AG09319 (cell line): Measurements from ENCODE around the gene BRD3OS.

Experiments used
- DNase-seq: peaks from one replicate; pipeline ENCODE4 v3.0.0-alpha.2; 2010; ENCODE audit warnings: low read depth; ENCODE audit errors: extremely low read depth
- TF ChIP-seq, protein P1 (sequence below): IDR thresholded peaks from 2 replicates; pipeline ENCODE4 v1.5.1; 2011; ENCODE audit warnings: low read depth, mild to moderate bottlenecking, inconsistent platforms, low read length, moderate library complexity

Gene BRD3OS

DNA sequence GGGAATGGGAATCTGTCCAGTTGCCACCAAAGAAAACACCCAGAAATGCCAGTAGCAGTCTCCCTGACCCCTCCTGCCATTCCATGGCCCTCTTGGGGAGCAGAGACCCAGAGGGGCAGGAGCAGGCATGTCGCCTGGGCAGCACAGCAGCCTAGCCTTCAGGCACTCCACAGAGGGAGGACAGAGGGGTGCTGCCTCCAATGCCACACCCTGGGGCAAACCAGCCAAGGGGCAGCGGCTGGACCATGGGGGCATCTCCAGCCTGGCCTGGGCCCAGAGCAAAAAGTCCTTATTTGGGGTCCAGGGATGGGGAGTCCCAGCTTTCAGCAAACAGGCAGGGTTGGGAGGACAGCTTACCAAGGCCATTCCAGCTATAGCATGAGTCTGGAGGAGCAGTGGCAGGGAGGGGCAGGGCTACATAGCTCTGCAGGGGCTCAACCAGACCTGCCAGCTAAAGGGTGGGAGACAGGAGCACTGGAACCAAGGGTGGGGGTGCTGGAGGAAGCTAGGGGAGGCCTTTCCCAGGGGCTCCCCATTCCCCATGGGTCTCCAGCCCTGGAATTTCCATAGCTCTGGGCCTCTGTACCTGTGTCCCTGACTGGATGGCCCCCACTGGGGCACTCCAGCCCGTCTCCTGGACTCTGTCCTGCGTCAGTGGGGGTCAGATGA lies 35.9 kb downstream of the BRD3OS start:
- DNase-seq = no peak
- TF ChIP-seq, protein P1, sequence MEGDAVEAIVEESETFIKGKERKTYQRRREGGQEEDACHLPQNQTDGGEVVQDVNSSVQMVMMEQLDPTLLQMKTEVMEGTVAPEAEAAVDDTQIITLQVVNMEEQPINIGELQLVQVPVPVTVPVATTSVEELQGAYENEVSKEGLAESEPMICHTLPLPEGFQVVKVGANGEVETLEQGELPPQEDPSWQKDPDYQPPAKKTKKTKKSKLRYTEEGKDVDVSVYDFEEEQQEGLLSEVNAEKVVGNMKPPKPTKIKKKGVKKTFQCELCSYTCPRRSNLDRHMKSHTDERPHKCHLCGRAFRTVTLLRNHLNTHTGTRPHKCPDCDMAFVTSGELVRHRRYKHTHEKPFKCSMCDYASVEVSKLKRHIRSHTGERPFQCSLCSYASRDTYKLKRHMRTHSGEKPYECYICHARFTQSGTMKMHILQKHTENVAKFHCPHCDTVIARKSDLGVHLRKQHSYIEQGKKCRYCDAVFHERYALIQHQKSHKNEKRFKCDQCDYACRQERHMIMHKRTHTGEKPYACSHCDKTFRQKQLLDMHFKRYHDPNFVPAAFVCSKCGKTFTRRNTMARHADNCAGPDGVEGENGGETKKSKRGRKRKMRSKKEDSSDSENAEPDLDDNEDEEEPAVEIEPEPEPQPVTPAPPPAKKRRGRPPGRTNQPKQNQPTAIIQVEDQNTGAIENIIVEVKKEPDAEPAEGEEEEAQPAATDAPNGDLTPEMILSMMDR = no peak

DNA sequence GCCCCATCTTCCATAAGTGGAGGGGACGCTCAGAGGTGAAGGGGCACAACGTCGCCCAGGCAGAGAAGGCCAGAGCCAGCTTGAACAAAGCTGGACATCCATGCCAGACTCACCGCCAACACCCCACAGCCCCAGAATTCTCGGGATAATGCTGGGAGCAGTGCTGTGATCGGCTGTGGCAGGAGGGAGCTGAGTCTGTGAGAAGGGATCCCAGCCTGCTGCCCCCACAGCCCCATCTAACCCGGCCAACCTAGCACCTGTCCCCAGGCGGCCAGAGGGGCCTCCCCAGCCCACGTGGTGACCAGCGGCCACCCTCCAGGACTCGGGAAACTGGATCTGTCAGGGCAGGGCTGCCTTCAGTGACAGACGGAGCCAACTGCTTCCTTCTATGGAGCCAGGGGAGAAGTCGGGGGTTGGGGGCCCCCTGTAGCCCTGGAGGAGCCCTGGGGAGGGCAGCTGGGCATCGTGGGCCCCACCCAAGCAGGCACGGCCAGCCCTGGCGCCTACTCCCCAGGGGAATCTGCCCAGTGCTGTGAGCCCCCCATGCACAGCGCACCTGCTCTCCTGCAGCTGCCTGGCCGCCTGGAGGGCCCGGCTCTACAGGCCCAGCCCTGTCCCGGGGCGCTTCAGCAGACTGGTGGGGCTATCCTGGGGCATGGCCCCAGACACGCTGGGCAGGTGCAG lies 36.5 kb downstream of the BRD3OS start:
- TF ChIP-seq, protein P1 = no peak
- DNase-seq = no peak

DNA sequence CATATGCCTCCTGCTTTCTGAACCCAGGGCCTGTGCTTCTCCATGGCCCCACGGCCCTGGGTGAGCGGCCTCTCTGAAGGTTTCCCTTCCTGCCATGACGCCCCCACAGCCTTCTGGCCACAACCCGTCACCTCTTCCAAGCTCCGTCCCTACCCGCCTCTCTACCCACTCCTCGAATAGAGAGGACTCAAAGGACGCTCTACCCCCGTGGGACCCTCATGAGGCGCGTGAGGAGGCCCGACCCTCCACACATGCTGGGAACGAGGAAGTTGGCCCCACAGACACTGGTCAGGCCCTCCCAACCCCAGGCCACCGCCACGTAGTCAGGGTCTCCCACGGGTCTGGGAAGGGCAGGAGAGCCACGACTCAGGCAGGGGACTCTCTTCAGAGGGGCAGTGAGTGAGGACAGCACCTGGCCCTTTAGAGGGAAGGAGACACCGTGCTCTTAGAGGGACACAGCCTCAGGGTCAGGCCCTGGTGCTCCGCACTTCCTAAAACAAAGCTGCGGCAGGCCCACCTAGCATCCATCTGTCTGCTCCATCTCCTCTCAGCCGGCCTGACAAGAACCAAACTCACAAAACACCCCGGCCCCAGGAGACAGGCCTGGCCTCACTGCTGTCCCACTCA lies 37.3 kb downstream of the BRD3OS start:
- no peak for DNase-seq
- TF ChIP-seq, protein P1 = no peak

DNA sequence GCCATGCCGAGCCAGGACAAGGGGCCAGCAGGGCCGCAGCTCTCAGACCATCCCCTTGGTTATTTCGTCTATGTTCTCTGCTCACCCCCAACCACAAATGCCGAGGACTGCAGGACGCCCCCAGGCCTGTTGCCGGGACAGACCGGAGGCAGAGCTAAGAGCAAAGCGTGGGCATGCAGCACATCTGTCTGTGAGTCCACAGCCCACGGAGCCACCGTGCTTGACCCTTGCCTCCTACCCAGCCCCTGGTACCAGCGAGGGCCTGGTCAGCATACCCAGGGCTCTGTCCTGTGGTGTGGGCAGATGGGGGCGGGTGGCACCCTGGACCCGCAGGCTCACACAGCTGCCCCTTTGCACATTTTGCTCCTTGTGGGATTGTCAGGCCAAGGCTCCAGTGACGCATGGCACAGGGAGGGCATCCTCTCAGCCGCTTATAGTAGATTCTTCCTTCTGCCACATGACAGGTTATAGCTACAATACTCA lies 37.8 kb downstream of the BRD3OS start:
- TF ChIP-seq, protein P1 = no peak
- DNase-seq = no peak

DNA sequence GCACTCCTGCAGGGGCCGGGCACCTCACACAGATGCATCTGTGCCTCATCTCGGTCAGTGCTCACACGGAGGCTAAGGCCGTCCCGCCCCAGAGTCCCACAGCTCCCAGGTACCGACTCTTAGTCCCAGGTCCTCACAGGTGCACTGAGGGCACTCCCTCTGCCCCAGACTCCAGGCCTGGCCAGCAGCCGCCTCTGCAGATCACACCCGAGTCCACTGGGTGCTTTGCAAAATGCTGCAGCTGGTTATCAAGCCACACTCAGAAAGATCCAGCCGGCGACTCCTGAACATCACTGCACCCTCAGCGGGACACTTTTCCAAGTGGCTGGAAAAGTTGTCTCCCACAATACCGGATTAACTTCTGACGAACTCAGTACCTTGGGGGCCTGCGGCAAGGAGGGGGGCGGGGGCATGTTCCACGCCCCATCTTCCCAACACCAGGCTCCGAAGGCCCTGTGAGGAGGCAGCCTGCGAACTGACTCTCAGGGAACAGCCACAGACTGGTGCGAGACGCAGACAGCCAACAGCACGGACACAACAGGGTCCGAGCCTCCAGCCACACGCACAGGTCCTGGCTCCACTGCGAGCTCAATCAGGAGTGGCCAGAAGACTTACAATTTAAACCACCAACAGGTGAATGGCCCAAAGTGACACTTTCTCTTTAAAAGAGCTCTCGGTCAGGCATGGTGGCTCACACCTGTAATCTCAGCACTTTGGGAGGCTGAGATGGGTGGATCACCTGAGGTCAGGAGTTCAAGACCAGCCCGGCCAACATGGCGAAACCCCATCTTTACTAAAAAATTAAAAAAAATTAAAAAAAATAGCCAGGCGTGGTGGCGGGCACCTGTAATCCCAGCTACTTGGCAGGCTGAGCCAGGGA lies 38.5 kb downstream of the BRD3OS start:
- TF ChIP-seq, protein P1 = no peak
- no peak for DNase-seq

DNA sequence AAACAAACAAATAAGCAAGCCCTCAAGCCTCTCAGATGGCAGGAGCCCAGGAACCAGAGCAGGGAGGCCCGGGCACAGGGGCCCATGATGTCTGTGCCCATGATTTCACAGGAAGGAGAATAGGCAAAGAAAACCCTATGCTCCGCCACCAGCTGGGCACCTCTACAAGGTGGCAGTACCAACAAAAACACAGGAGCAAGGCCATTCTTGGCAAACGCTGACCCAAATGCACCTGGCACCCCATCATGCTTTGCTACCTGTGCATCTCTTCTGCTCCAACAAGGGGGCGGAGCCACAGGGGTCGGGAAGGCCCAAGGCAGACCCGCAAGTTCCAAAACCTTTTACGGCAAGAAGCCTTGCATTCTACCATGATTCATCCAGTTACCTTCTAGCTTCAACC lies 39.4 kb downstream of the BRD3OS start:
- no peak for DNase-seq
- TF ChIP-seq, protein P1 = no peak
